ENCODE measurements around the gene NCEH1. TPM values are rescaled to one million over a fixed set of nuclear protein-coding genes. Genes with fewer than 3 reads are reported as not detected.
A peak's percentile ranks its signal among the peaks of the same experiment; 100 is the strongest.

Gene NCEH1
- total RNA-seq, 1 donor from 2014 or later, result 6.5 TPM

- Mint-ChIP-seq H3K4me3 (ENCODE audit: unreplicated experiment) (no peak overlapping the region), H3K4me1 (ENCODE audit: low read depth) (no peaks in the 10 kb centered on the region), H3K27ac (ENCODE audit: unreplicated experiment) (no peak overlapping the region), H3K36me3 (ENCODE audit: low read depth) (peaks cover 8% of the 10 kb centered on the region), H3K9me3 (ENCODE audit: low read depth) (no peaks in the 10 kb centered on the region), H3K27me3 (ENCODE audit: low read depth) (no peaks in the 10 kb centered on the region)
- DNase-seq (ENCODE audit: low spot score), result no peak
- no peak for TF ChIP-seq CTCF (IDR thresholded peaks at IDR 0.05)
Measured at GRCh38 chr3:172640751-172641150, 70.1 kb downstream of the NCEH1 start.

DNA sequence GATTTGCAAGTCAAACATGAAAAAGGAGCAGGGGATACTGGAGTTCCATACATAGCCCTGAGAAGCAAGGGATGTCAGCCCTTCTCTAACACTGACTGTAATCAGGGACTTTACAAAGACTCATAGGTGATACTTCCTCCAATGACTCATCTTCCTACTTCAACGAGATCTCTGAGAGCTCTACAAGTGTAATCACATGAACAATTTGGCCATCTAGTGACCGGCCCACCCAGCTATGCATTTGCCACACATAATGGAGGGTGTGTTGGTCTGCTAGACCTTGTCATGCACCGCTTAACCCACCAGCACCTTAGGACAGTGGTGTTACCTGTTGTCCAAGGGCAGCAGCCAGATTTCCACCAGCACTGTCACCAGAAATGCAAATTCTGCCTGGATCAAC is 75.3 kb downstream of the NCEH1 start:
- H3K27ac Mint-ChIP-seq (ENCODE audit: unreplicated experiment), result no peak overlapping the region
- no peaks in the 10 kb centered on the region for H3K27me3 Mint-ChIP-seq (ENCODE audit: low read depth)
- H3K4me3 Mint-ChIP-seq (ENCODE audit: unreplicated experiment), result no peak overlapping the region
- H3K36me3 Mint-ChIP-seq (ENCODE audit: low read depth), result peaks cover 10% of the 10 kb centered on the region
- no peak for TF ChIP-seq CTCF (IDR thresholded peaks at IDR 0.05)
- DNase-seq (ENCODE audit: low spot score), result no peak
- peaks cover 3% of the 10 kb centered on the region for H3K4me1 Mint-ChIP-seq (ENCODE audit: low read depth)
- no peaks in the 10 kb centered on the region for H3K9me3 Mint-ChIP-seq (ENCODE audit: low read depth)

GRCh38 chr3:172634948-172635347 is 75.9 kb downstream of the NCEH1 start:
- Mint-ChIP-seq H3K9me3 (ENCODE audit: low read depth) (no peaks in the 10 kb centered on the region), H3K36me3 (ENCODE audit: low read depth) (peaks cover 10% of the 10 kb centered on the region), H3K27ac (ENCODE audit: unreplicated experiment) (no peak overlapping the region), H3K27me3 (ENCODE audit: low read depth) (no peaks in the 10 kb centered on the region), H3K4me1 (ENCODE audit: low read depth) (peaks cover 7% of the 10 kb centered on the region), H3K4me3 (ENCODE audit: unreplicated experiment) (no peak overlapping the region)
- no peak for TF ChIP-seq CTCF (IDR thresholded peaks at IDR 0.05)
- DNase-seq (ENCODE audit: low spot score), result no peak

- no peak for TF ChIP-seq CTCF (IDR thresholded peaks at IDR 0.05)
- peaks cover 9% of the 10 kb centered on the region for H3K36me3 Mint-ChIP-seq (ENCODE audit: low read depth)
- no peaks in the 10 kb centered on the region for H3K27me3 Mint-ChIP-seq (ENCODE audit: low read depth)
- no peak overlapping the region for H3K27ac Mint-ChIP-seq (ENCODE audit: unreplicated experiment)
- H3K4me3 Mint-ChIP-seq (ENCODE audit: unreplicated experiment), result no peak overlapping the region
- DNase-seq (ENCODE audit: low spot score), result no peak
- peaks cover 31% of the 10 kb centered on the region for H3K4me1 Mint-ChIP-seq (ENCODE audit: low read depth)
- H3K9me3 Mint-ChIP-seq (ENCODE audit: low read depth), result no peaks in the 10 kb centered on the region
Measured at GRCh38 chr3:172630316-172630715, 80.6 kb downstream of the NCEH1 start.

DNA sequence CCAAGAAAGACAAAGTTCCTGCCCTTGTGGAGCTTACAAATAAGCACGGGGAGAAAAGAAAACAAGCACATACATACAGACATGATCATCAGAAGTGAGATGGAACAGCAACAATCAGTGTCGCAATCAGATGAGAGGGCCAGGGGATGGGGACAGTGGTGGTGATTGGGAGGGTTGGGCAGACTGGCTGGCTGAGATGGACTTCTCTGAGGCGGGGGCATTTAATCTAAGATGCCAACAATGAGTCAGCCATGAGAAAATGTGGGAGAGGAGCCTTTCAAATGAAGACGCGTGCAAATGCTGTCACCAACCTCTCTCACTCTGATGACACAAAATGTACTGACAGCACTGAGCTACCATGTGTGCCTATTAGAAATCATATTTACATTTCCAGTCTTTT is 81.4 kb downstream of the NCEH1 start:
- no peaks in the 10 kb centered on the region for H3K9me3 Mint-ChIP-seq (ENCODE audit: low read depth)
- H3K27ac Mint-ChIP-seq (ENCODE audit: unreplicated experiment), result peak overlapping the region; percentile 33

More for the DNA sequence above, 81.4 kb downstream of the NCEH1 start:
- no peak for DNase-seq (ENCODE audit: low spot score)
- Mint-ChIP-seq H3K4me1 (ENCODE audit: low read depth) (peaks cover 34% of the 10 kb centered on the region), H3K27me3 (ENCODE audit: low read depth) (no peaks in the 10 kb centered on the region), H3K4me3 (ENCODE audit: unreplicated experiment) (no peak overlapping the region), H3K36me3 (ENCODE audit: low read depth) (peaks cover 6% of the 10 kb centered on the region)
- TF ChIP-seq CTCF (IDR thresholded peaks at IDR 0.05), result no peak
